WTC11 (cell line): ENCODE measurements around the gene CHD9. TPM values are rescaled to one million over a fixed set of nuclear protein-coding genes. Genes with fewer than 3 reads are reported as not detected.

Experiments used
- ATAC-seq: fragments of 200-7000 bp; cut with Tn5 transposase; 2 replicates; pipeline ENCODE4 v1.10.0; 2021; ENCODE audit warnings: mild to moderate bottlenecking, moderate library complexity
- CTCF ChIA-PET: fragments of 300-600 bp; sonication (Branson Sonifier 250); formaldehyde crosslinking; loops from one replicate; lab custom pipeline; 2021; ENCODE audit warnings: antibody characterized with exemption; lab: Charles Lee
- POLR2A ChIA-PET: fragments of 350-600 bp; sonication (Branson Sonifier 250); formaldehyde crosslinking; loops from one replicate; lab custom pipeline; 2021; ENCODE audit warnings: antibody characterized with exemption; lab: Charles Lee
- DNase-seq: peaks from one replicate; pipeline ENCODE4 v3.0.0; 2021; ENCODE audit warnings: low spot score
- H3K27ac Mint-ChIP-seq: 2 replicates; pipeline ENCODE4 v1.8.0; 2021; ENCODE audit warnings: mixed read lengths
- H3K27me3 Mint-ChIP-seq: 2 replicates; pipeline ENCODE4 v1.8.0; 2021; ENCODE audit warnings: low read depth, mild to moderate bottlenecking, moderate library complexity, mixed read lengths
- H3K36me3 Mint-ChIP-seq: 2 replicates; pipeline ENCODE4 v1.8.0; 2021; ENCODE audit warnings: mixed read lengths
- H3K4me1 Mint-ChIP-seq: 2 replicates; pipeline ENCODE4 v1.8.0; 2022; ENCODE audit warnings: mixed read lengths
- H3K4me3 Mint-ChIP-seq: 2 replicates; pipeline ENCODE4 v1.8.0; 2021; ENCODE audit warnings: mild to moderate bottlenecking, moderate library complexity, mixed read lengths
- H3K9me3 Mint-ChIP-seq: 2 replicates; pipeline ENCODE4 v1.8.0; 2021; ENCODE audit warnings: mixed read lengths
- ATF6 ChIP-seq: sonication (generic); formaldehyde crosslinking; IDR thresholded peaks from 2 replicates; pipeline ENCODE4 v1.8.1; 2023; ENCODE audit warnings: mild to moderate bottlenecking, missing genetic modification reagents
- CDX4 ChIP-seq: fragments of 250-450 bp; sonication (Bioruptor Pico); IDR thresholded peaks from 2 replicates; pipeline ENCODE4 v1.9.0; 2021; ENCODE audit warnings: moderate library complexity, mild to moderate bottlenecking, inconsistent platforms, borderline replicate concordance
- E2F4 ChIP-seq: sonication (generic); formaldehyde crosslinking; IDR thresholded peaks from 2 replicates; pipeline ENCODE4 v1.8.1; 2022; ENCODE audit warnings: low read depth, mild to moderate bottlenecking, moderate library complexity, missing genetic modification reagents, borderline replicate concordance
- E2F5 ChIP-seq: sonication (generic); formaldehyde crosslinking; IDR thresholded peaks from 2 replicates; pipeline ENCODE4 v1.8.1; 2022; ENCODE audit warnings: mild to moderate bottlenecking, moderate library complexity, missing genetic modification reagents
- ESRRA ChIP-seq: sonication (generic); formaldehyde crosslinking; IDR thresholded peaks from 2 replicates; pipeline ENCODE4 v1.8.1; 2022; ENCODE audit warnings: mild to moderate bottlenecking, missing genetic modification reagents, borderline replicate concordance
- ETV6 ChIP-seq: sonication (generic); formaldehyde crosslinking; IDR thresholded peaks from 2 replicates; pipeline ENCODE4 v1.8.1; 2022; ENCODE audit warnings: mild to moderate bottlenecking, missing genetic modification reagents
- FOXK1 ChIP-seq: sonication (generic); formaldehyde crosslinking; IDR thresholded peaks from 2 replicates; pipeline ENCODE4 v1.8.0; 2022; ENCODE audit warnings: mild to moderate bottlenecking, moderate library complexity, missing genetic modification reagents
- FOXP1 ChIP-seq: sonication (generic); formaldehyde crosslinking; IDR thresholded peaks from 2 replicates; pipeline ENCODE4 v1.8.0; 2022; ENCODE audit warnings: missing genetic modification reagents, mild to moderate bottlenecking, moderate library complexity, borderline replicate concordance
- GABPB1 ChIP-seq: sonication (generic); formaldehyde crosslinking; IDR thresholded peaks from 2 replicates; pipeline ENCODE4 v1.8.1; 2023; ENCODE audit warnings: mild to moderate bottlenecking, missing genetic modification reagents
- GRHL2 ChIP-seq: fragments of 250-450 bp; sonication (Bioruptor Pico); IDR thresholded peaks from 2 replicates; pipeline ENCODE4 v1.8.0; 2022; ENCODE audit warnings: mild to moderate bottlenecking, moderate library complexity; ENCODE audit not compliant: insufficient replicate concordance, severe bottlenecking
- IRF2 ChIP-seq: sonication (generic); formaldehyde crosslinking; IDR thresholded peaks from 2 replicates; pipeline ENCODE4 v1.8.0; 2022; ENCODE audit warnings: low read depth, missing genetic modification reagents, borderline replicate concordance
- JUN ChIP-seq: sonication (generic); formaldehyde crosslinking; IDR thresholded peaks from 2 replicates; pipeline ENCODE4 v1.8.0; 2023; ENCODE audit warnings: mild to moderate bottlenecking, missing genetic modification reagents
- MLX ChIP-seq: sonication (generic); formaldehyde crosslinking; IDR thresholded peaks from 2 replicates; pipeline ENCODE4 v1.8.1; 2023; ENCODE audit warnings: mild to moderate bottlenecking, missing genetic modification reagents, moderate library complexity
- MYBL2 ChIP-seq: sonication (generic); formaldehyde crosslinking; IDR thresholded peaks from 2 replicates; pipeline ENCODE4 v1.8.1; 2023; ENCODE audit warnings: mild to moderate bottlenecking, moderate library complexity, missing genetic modification reagents
- TCF7 ChIP-seq: sonication (generic); formaldehyde crosslinking; IDR thresholded peaks from 2 replicates; pipeline ENCODE4 v1.8.0; 2022; ENCODE audit warnings: mild to moderate bottlenecking, low read depth, missing genetic modification reagents, moderate library complexity
- TEAD1 ChIP-seq: sonication (generic); formaldehyde crosslinking; IDR thresholded peaks from 2 replicates; pipeline ENCODE4 v1.8.0; 2022; ENCODE audit warnings: mild to moderate bottlenecking, missing genetic modification reagents
- TEAD4 ChIP-seq: sonication (generic); formaldehyde crosslinking; IDR thresholded peaks from 2 replicates; pipeline ENCODE4 v1.8.0; 2022; ENCODE audit warnings: mild to moderate bottlenecking, missing genetic modification reagents
- ZBTB21 ChIP-seq: sonication (generic); formaldehyde crosslinking; IDR thresholded peaks from 2 replicates; pipeline ENCODE4 v1.8.1; 2023; ENCODE audit warnings: mild to moderate bottlenecking, missing genetic modification reagents, borderline replicate concordance
- ZBTB43 ChIP-seq: sonication (generic); formaldehyde crosslinking; IDR thresholded peaks from 2 replicates; pipeline ENCODE4 v1.8.1; 2023; ENCODE audit warnings: mild to moderate bottlenecking, missing genetic modification reagents
- ZNF121 ChIP-seq: sonication (generic); formaldehyde crosslinking; IDR thresholded peaks from 2 replicates; pipeline ENCODE4 v1.8.0; 2023; ENCODE audit warnings: missing genetic modification reagents
- ZNF263 ChIP-seq: sonication (generic); formaldehyde crosslinking; IDR thresholded peaks from 2 replicates; pipeline ENCODE4 v1.8.1; 2022; ENCODE audit warnings: low read depth, mild to moderate bottlenecking, moderate library complexity, missing genetic modification reagents
- ZNF317 ChIP-seq: sonication (generic); formaldehyde crosslinking; IDR thresholded peaks from 2 replicates; pipeline ENCODE4 v1.8.1; 2023; ENCODE audit warnings: low read depth, mild to moderate bottlenecking, moderate library complexity, missing genetic modification reagents, borderline replicate concordance
- ZNF396 ChIP-seq: fragments of 250-450 bp; sonication (Bioruptor Pico); IDR thresholded peaks from 2 replicates; pipeline ENCODE4 v1.8.0; 2021; ENCODE audit warnings: mild to moderate bottlenecking, moderate library complexity, borderline replicate concordance
- ZNF416 ChIP-seq: fragments of 250-450 bp; sonication (Bioruptor Pico); IDR thresholded peaks from 2 replicates; pipeline ENCODE4 v1.9.0; 2021; ENCODE audit warnings: mild to moderate bottlenecking, inconsistent platforms
- ZNF671 ChIP-seq: fragments of 250-450 bp; sonication (Bioruptor Pico); IDR thresholded peaks from 2 replicates; pipeline ENCODE4 v1.8.0; 2021; ENCODE audit warnings: mild to moderate bottlenecking
- total RNA-seq: library from RNA; stranded (reverse); gene quantifications from 3 replicates; pipeline ENCODE4 v1.2.3, GENCODE V29; 2021

CHD9 gene
- total RNA-seq, 1 experiment from 2014 or later, result 31.3 TPM

- ChIA-PET POLR2A (interaction anchor here (1.2 kb wide), 1 partner anchor 89 kb away, joined by 4 read pairs; no protein-coding TSS in a partner anchor), CTCF (interaction anchor here (0.7 to 2.5 kb wide), 3 partner anchors 14 to 73 kb away, joined by 3 to 11 read pairs (median 8); partner anchors contain the start of gene CHD9)
- no peak for DNase-seq
- Mint-ChIP-seq H3K4me3 (peak overlapping the region; percentile 17), H3K27me3 (peaks cover 29% of the 10 kb centered on the region), H3K27ac (peak overlapping the region; percentile 89), H3K36me3 (0 out of 2 replicates have a peak, but pooled peaks cover 3% of the 10 kb centered on the region), H3K4me1 (peaks cover 75% of the 10 kb centered on the region), H3K9me3 (peaks cover 8% of the 10 kb centered on the region)
- no peak for ATAC-seq
- TF ChIP-seq ZNF317, result no peak
- TF ChIP-seq MLX (CRISPR knock-in tag), result no peak
- TF ChIP-seq JUN (CRISPR knock-in tag), result no peak
- no peak for TF ChIP-seq TCF7 (CRISPR knock-in tag)
- TF ChIP-seq ESRRA, result no peak
- TF ChIP-seq ZNF396 (CRISPR knock-in tag), result no peak
- TF ChIP-seq ZNF121 (CRISPR knock-in tag), result no peak
- no peak for TF ChIP-seq ZNF416 (CRISPR knock-in tag)
- no peak for TF ChIP-seq MYBL2
- no peak for TF ChIP-seq GRHL2 (CRISPR knock-in tag)
- no peak for TF ChIP-seq TEAD4 (CRISPR knock-in tag)
- TF ChIP-seq FOXP1 (CRISPR knock-in tag), result no peak
- no peak for TF ChIP-seq ZBTB43 (CRISPR knock-in tag)
These were observed 14.0 kb upstream of the CHD9 start for GRCh38 chr16:53040788-53041187.

- peaks cover 76% of the 10 kb centered on the region for H3K4me1 Mint-ChIP-seq
- POLR2A ChIA-PET, result interaction anchor here (1.2 kb wide), 1 partner anchor 88 kb away, joined by 4 read pairs; no protein-coding TSS in a partner anchor
- peaks cover 8% of the 10 kb centered on the region for H3K9me3 Mint-ChIP-seq
- peak overlapping the region; percentile 94 for H3K27ac Mint-ChIP-seq
- no peak for TF ChIP-seq ZNF671 (CRISPR knock-in tag)
- TF ChIP-seq ZBTB21 (CRISPR knock-in tag), result no peak
- TF ChIP-seq CDX4 (CRISPR knock-in tag), result no peak
- 0 out of 2 replicates have a peak, but pooled peaks have one; percentile 26 for TF ChIP-seq ZNF121 (CRISPR knock-in tag)
- no peak for TF ChIP-seq E2F4 (CRISPR knock-in tag)
- TF ChIP-seq FOXK1 (CRISPR knock-in tag), result 0 out of 2 replicates have a peak, but pooled peaks have one; percentile 8
- TF ChIP-seq IRF2 (CRISPR knock-in tag), result no peak
- TF ChIP-seq ETV6 (CRISPR knock-in tag), result no peak
- no peak for TF ChIP-seq GABPB1 (CRISPR knock-in tag)
- TF ChIP-seq E2F5 (CRISPR knock-in tag), result no peak
- TF ChIP-seq ZNF263 (CRISPR knock-in tag), result 0 out of 2 replicates have a peak, but pooled peaks have one; percentile 24
- peak; percentile 46; the same call in 1 of the 2 replicates for TF ChIP-seq TEAD1 (CRISPR knock-in tag)
- no peak for TF ChIP-seq ATF6 (CRISPR knock-in tag)
- TF ChIP-seq, all 79 proteins: peak for 4
- ATAC-seq, result peak; percentile 38
- Mint-ChIP-seq H3K36me3 (peaks cover 7% of the 10 kb centered on the region; the same call in 1 of the 2 replicates), H3K27me3 (peaks cover 35% of the 10 kb centered on the region), H3K4me3 (peak overlapping the region; percentile 73)
- CTCF ChIA-PET, result interaction anchor here (0.7 to 2.5 kb wide), 5 partner anchors 13 to 971 kb away, joined by 3 to 11 read pairs (median 3); partner anchors contain the start of gene CHD9
- DNase-seq, result peak; percentile 31
These were observed 13.3 kb upstream of the CHD9 start for GRCh38 chr16:53041320-53042051.
